Spleen (tissue), 7 donors: Measurements from ENCODE around the gene MLYCD.

Experiments used
- POLR2A ChIP-seq, 3 donors: fragments of 450-650 bp; IDR thresholded peaks; one replicate each; pipeline ENCODE4 v1.5.1; 2017; ENCODE audit warnings: antibody characterized with exemption in 3 of 3, mild to moderate bottlenecking in 1 of 3
- POLR2AphosphoS5 ChIP-seq, 3 donors: sonication (generic); formaldehyde crosslinking; IDR thresholded peaks; one replicate each; pipeline ENCODE4 v1.5.1; 2017; ENCODE audit warnings: antibody characterized with exemption in 3 of 3
- TF ChIP-seq, protein P1 (sequence below), 11 experiments: fragments of 200-600 bp in 7 of 11; fragments of 450-650 bp in 4 of 11; sonication (generic) in 4 of 11; IDR thresholded peaks in 8 of 11; conservative IDR thresholded peaks in 3 of 11; 1 replicate in 7 of 11; 2 replicates in 4 of 11; pipeline versions ENCODE4 v1.4.0 to v1.8.0; 2016 to 2021; ENCODE audit warnings: antibody characterized with exemption in 11 of 11, inconsistent platforms in 4 of 11, mild to moderate bottlenecking in 1 of 11
- donor health status: DM: no; HTN: no; CAD: no; lungs with moderate emphysema.
- donor health status: DM: no; HTN: no; CAD: no.
- donor health status: DM: no; HTN: no; CAD: no.

DNA sequence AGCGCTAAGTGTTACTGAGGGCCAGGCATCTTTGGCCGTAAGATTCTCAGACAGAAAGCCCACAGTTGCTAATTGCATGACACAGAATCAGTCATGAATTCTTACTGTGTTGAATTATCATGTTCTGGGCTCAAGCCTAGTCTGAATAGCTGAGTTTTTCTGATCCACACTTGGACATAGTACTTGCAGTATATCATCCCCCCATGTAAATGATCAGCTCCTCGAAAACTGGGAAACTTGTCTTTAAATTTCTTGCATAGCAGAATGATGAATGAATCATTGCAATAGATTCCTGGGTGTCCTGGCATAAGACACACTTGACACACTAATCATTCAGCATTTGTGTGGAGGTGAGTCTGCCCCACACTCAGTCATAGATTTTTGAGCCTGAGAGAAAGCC, 2.2 kb downstream of the MLYCD start:
- TF ChIP-seq, protein P1, sequence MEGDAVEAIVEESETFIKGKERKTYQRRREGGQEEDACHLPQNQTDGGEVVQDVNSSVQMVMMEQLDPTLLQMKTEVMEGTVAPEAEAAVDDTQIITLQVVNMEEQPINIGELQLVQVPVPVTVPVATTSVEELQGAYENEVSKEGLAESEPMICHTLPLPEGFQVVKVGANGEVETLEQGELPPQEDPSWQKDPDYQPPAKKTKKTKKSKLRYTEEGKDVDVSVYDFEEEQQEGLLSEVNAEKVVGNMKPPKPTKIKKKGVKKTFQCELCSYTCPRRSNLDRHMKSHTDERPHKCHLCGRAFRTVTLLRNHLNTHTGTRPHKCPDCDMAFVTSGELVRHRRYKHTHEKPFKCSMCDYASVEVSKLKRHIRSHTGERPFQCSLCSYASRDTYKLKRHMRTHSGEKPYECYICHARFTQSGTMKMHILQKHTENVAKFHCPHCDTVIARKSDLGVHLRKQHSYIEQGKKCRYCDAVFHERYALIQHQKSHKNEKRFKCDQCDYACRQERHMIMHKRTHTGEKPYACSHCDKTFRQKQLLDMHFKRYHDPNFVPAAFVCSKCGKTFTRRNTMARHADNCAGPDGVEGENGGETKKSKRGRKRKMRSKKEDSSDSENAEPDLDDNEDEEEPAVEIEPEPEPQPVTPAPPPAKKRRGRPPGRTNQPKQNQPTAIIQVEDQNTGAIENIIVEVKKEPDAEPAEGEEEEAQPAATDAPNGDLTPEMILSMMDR (IDR thresholded peaks at IDR 0.05 in 8 of 11, conservative IDR thresholded peaks at IDR 0.05 in 3 of 11), result no peak
- no peak for TF ChIP-seq POLR2A (IDR thresholded peaks at IDR 0.05)
- TF ChIP-seq POLR2AphosphoS5 (IDR thresholded peaks at IDR 0.05), result no peak
